ENCODE data around the gene PCCA. TPM values are rescaled to one million over a fixed set of nuclear protein-coding genes. Genes with fewer than 3 reads are reported as not detected.

Gene PCCA
- polyA plus RNA-seq, 2 of the 4 experiments (the other 2 are of a cell fraction), result 13.2 to 13.7 TPM

- TF ChIP-seq RNF2 (IDR thresholded peaks at IDR 0.05; ENCODE audit: borderline replicate concordance, low read depth), result no peak
- no peak for TF ChIP-seq PHF8 (IDR thresholded peaks at IDR 0.05; ENCODE audit: borderline replicate concordance, low read depth)
- TF ChIP-seq POLR2A (IDR thresholded peaks at IDR 0.05; ENCODE audit: low read length), result no peak
- TF ChIP-seq NFE2L2 (conservative IDR thresholded peaks at IDR 0.05; ENCODE audit: low read length), result no peak
- no peak for TF ChIP-seq RCOR1 (IDR thresholded peaks at IDR 0.05; ENCODE audit: low read depth, low read length)
- no peak for TF ChIP-seq ATOH8 (CRISPR knock-in tag; IDR thresholded peaks at IDR 0.05; ENCODE audit: low read depth)
- no peak for TF ChIP-seq RARB (CRISPR knock-in tag; IDR thresholded peaks at IDR 0.05)
- TF ChIP-seq JUNB (IDR thresholded peaks at IDR 0.05), result no peak
- no peak for TF ChIP-seq SMC3 (IDR thresholded peaks at IDR 0.05)
- no peak for TF ChIP-seq BHLHE40 (IDR thresholded peaks at IDR 0.05; ENCODE audit: low read depth, low read length)
- ChIA-PET POLR2A (no interaction called here), CTCF (interaction anchor here (0.7 to 0.9 kb wide), 2 partner anchors 23 to 330 kb away, joined by 3 to 5 read pairs; no protein-coding TSS in a partner anchor)
- ATAC-seq (peak; percentile 43 to 75; a peak in 4 of 6 replicates), FAIRE-seq (no peak), DNase-seq (ENCODE audit: low read depth in 1 of 2, low spot score in 1 of 2) (no peak)
- no peaks in the 10 kb centered on the region for H3K9me3 ChIP-seq
- H3K4me1 ChIP-seq, result peaks cover 49% of the 10 kb centered on the region
- H3K27ac ChIP-seq, result peak overlapping the region; percentile 57 to 77
- no peak overlapping the region for H3K4me3 ChIP-seq
- H3K4me2 ChIP-seq, result peak overlapping the region; percentile 57
- WGBS (ENCODE audit: missing lambda C conversion rate), result 46% methylated on average over 7 of the region's 7 CpGs
These were observed 354.5 kb downstream of the PCCA start for GRCh38 chr13:100443278-100443997.

- H3K4me3 ChIP-seq, result no peak overlapping the region
- peaks cover 46% of the 10 kb centered on the region for H3K4me1 ChIP-seq
- DNase-seq (ENCODE audit: low read depth in 1 of 2, low spot score in 1 of 2) (no peak), ATAC-seq (peak in 1 of 2 experiments; percentile 63; a peak in 3 of 6 replicates), FAIRE-seq (no peak)
- peak overlapping the region; percentile 57 to 77 for H3K27ac ChIP-seq
- WGBS (ENCODE audit: missing lambda C conversion rate), result 29% methylated on average over 4 of the region's 4 CpGs
- no peak for TF ChIP-seq ZFP36 (IDR thresholded peaks at IDR 0.05; ENCODE audit: borderline replicate concordance, partially characterized antibody)
- no peak for TF ChIP-seq RARB (CRISPR knock-in tag; IDR thresholded peaks at IDR 0.05)
- no peak for TF ChIP-seq CEBPB (IDR thresholded peaks at IDR 0.05)
- no peak for TF ChIP-seq PHF8 (IDR thresholded peaks at IDR 0.05; ENCODE audit: borderline replicate concordance, low read depth)
- TF ChIP-seq KDM5A (IDR thresholded peaks at IDR 0.05), result no peak
- no peak for TF ChIP-seq JUNB (IDR thresholded peaks at IDR 0.05)
- no peak for TF ChIP-seq HOXB5 (CRISPR knock-in tag; IDR thresholded peaks at IDR 0.05)
- TF ChIP-seq HOXA7 (CRISPR knock-in tag; IDR thresholded peaks at IDR 0.05), result no peak
- TF ChIP-seq HDAC2 (IDR thresholded peaks at IDR 0.05), result no peak
- no peak for TF ChIP-seq MAFK (IDR thresholded peaks at IDR 0.05; ENCODE audit: partially characterized antibody)
- no peak for TF ChIP-seq ZC3H11A (IDR thresholded peaks at IDR 0.05)
- CTCF ChIA-PET, result no interaction called here
- POLR2A ChIA-PET, result no interaction called here
- H3K4me2 ChIP-seq, result peak overlapping the region; percentile 57
- no peaks in the 10 kb centered on the region for H3K9me3 ChIP-seq
These were observed 355.1 kb downstream of the PCCA start for GRCh38 chr13:100443998-100444328.

GRCh38 chr13:100447831-100448230, 358.9 kb downstream of the PCCA start:
- Histone ChIP-seq H3K4me3 (no peak overlapping the region), H3K27ac (no peak overlapping the region), H3K9me3 (no peaks in the 10 kb centered on the region), H3K4me2 (no peak overlapping the region), H3K4me1 (peaks cover 13% of the 10 kb centered on the region; the same call in 2 of the 3 replicates)
- DNase-seq (ENCODE audit: low read depth in 1 of 2, low spot score in 1 of 2) (no peak), ATAC-seq (no peak), FAIRE-seq (no peak)
- TF ChIP-seq NR3C1 (IDR thresholded peaks at IDR 0.05) (no peak), BCL3 (IDR thresholded peaks at IDR 0.05) (no peak), HDAC2 (IDR thresholded peaks at IDR 0.05) (no peak), RAD21 (conservative IDR thresholded peaks at IDR 0.05 in 1 of 2, IDR thresholded peaks at IDR 0.05 in 1 of 2) (no peak), MAZ (IDR thresholded peaks at IDR 0.05; ENCODE audit: borderline replicate concordance, low read depth, low read length) (no peak), JUN (IDR thresholded peaks at IDR 0.05) (no peak)
- CTCF ChIA-PET, result no interaction called here
- 89% methylated on average over 5 of the region's 5 CpGs for WGBS (ENCODE audit: missing lambda C conversion rate)
- POLR2A ChIA-PET, result no interaction called here

All from A549 (cell line).